H1 (cell line): ENCODE measurements around the gene KLK4. TPM values are rescaled to one million over a fixed set of nuclear protein-coding genes. Genes with fewer than 3 reads are reported as not detected.

Source experiments
- CTCF ChIA-PET: fragments of 300-600 bp; sonication (Branson Sonifier 250); formaldehyde crosslinking; loops from one replicate; lab custom pipeline; 2021; ENCODE audit not compliant: partially characterized antibody; lab: Charles Lee
- POLR2A ChIA-PET: fragments of 300-600 bp; sonication (Branson Sonifier 250); formaldehyde crosslinking; loops from one replicate; lab custom pipeline; 2021; ENCODE audit warnings: inconsistent platforms; ENCODE audit not compliant: partially characterized antibody; lab: Charles Lee
- DNase-seq, 2 experiments: peaks; one replicate each; pipeline versions ENCODE4 v3.0.0 to v3.0.0-alpha.2; 2010 to 2022; ENCODE audit warnings: low spot score in 2 of 2, low read depth in 1 of 2, mixed read lengths in 1 of 2
- FAIRE-seq: peaks from 2 replicates; lab custom pipeline; 2011; peaks lifted over from hg19 to GRCh38; lab: Jason Lieb, UNC
- H2AFZ ChIP-seq: 2 replicates; pipeline ENCODE4 v1.8.1; 2012; ENCODE audit warnings: low read length, inconsistent platforms
- H2AK5ac ChIP-seq: 2 replicates; pipeline ENCODE4 v1.6.1; 2013; ENCODE audit warnings: low read depth, low read length
- H2BK120ac ChIP-seq: replicated peaks from 2 replicates; pipeline ENCODE3; 2013; ENCODE audit warnings: low read depth, low read length, inconsistent platforms
- H2BK12ac ChIP-seq: 2 replicates; pipeline ENCODE4 v1.6.1; 2013; ENCODE audit warnings: low read depth, low read length
- H2BK15ac ChIP-seq: 2 replicates; pipeline ENCODE4 v1.6.1; 2013; ENCODE audit warnings: low read length
- H2BK20ac ChIP-seq: 2 replicates; pipeline ENCODE4 v1.6.1; 2013; ENCODE audit warnings: low read length
- H2BK5ac ChIP-seq: 2 replicates; pipeline ENCODE4 v1.6.1; 2013; ENCODE audit warnings: low read depth, low read length
- H3K14ac ChIP-seq: 2 replicates; pipeline ENCODE4 v1.6.1; 2013; ENCODE audit warnings: inconsistent platforms; ENCODE audit not compliant: insufficient read length
- H3K18ac ChIP-seq: 2 replicates; pipeline ENCODE4 v1.6.1; 2013; ENCODE audit warnings: low read length; ENCODE audit errors: extremely low read depth
- H3K23ac ChIP-seq: 2 replicates; pipeline ENCODE4 v1.6.1; 2013; ENCODE audit warnings: inconsistent platforms; ENCODE audit not compliant: insufficient read length
- H3K23me2 ChIP-seq: 2 replicates; pipeline ENCODE4 v1.6.1; 2013; ENCODE audit warnings: low read depth, low read length
- H3K27ac ChIP-seq: 2 replicates; pipeline ENCODE4 v1.6.1; 2011; ENCODE audit warnings: low read depth, low read length, inconsistent platforms
- H3K27me3 ChIP-seq, 4 experiments: replicated peaks in 1 of 4; 1 replicate in 1 of 4; 2 replicates in 3 of 4; pipeline versions ENCODE4 v1.6.1 to v1.8.1; 2011 to 2013; ENCODE audit warnings: low read length in 3 of 4, mild to moderate bottlenecking in 3 of 4, inconsistent platforms in 2 of 4, mixed read lengths in 2 of 4, moderate library complexity in 1 of 4; ENCODE audit not compliant: control insufficient read depth in 3 of 4, insufficient read depth in 3 of 4; ENCODE audit errors: extremely low read depth in 1 of 4
- H3K36me3 ChIP-seq, 4 experiments: 2 replicates each; pipeline versions ENCODE4 v1.6.1 to v1.8.1; 2011 to 2013; ENCODE audit warnings: mild to moderate bottlenecking in 4 of 4, low read length in 3 of 4, moderate library complexity in 2 of 4, control low read depth in 1 of 4, inconsistent platforms in 1 of 4; ENCODE audit not compliant: insufficient read depth in 4 of 4, control insufficient read depth in 2 of 4
- H3K4ac ChIP-seq: replicated peaks from 2 replicates; pipeline ENCODE3; 2013; ENCODE audit warnings: low read length, low read depth, mixed read lengths, inconsistent platforms; ENCODE audit not compliant: insufficient read length
- H3K4me1 ChIP-seq, 4 experiments: replicated peaks in 1 of 4; 1 replicate in 1 of 4; 2 replicates in 3 of 4; pipeline versions ENCODE4 v1.6.1 to v1.8.1; 2011 to 2013; ENCODE audit warnings: low read length in 3 of 4, inconsistent platforms in 2 of 4, mixed read lengths in 1 of 4; ENCODE audit not compliant: insufficient read depth in 4 of 4, control insufficient read depth in 3 of 4
- H3K4me2 ChIP-seq, 2 experiments: 2 replicates each; pipeline versions ENCODE4 v1.6.1 to v1.8.1; 2011 to 2013; ENCODE audit warnings: low read depth in 2 of 2, low read length in 2 of 2, control low read depth in 1 of 2, inconsistent platforms in 1 of 2, mild to moderate bottlenecking in 1 of 2; ENCODE audit not compliant: insufficient read depth in 1 of 2
- H3K4me3 ChIP-seq, 4 experiments: fragments of 200-600, 300-600 bp in 1 of 4; sonication (generic), shearing (Covaris generic), sonication (Bioruptor Twin) in 1 of 4; 2 replicates each; pipeline versions ENCODE4 v1.5.1 to v1.8.1; 2011 to 2016; ENCODE audit warnings: low read length in 4 of 4, low read depth in 3 of 4, control low read depth in 2 of 4, inconsistent platforms in 2 of 4, mild to moderate bottlenecking in 2 of 4, mixed read lengths in 1 of 4, moderate library complexity in 1 of 4; ENCODE audit not compliant: insufficient read depth in 2 of 4; ENCODE audit errors: extremely low read depth in 1 of 4
- H3K56ac ChIP-seq: replicated peaks from 2 replicates; pipeline ENCODE3; 2013; ENCODE audit warnings: low read depth, mild to moderate bottlenecking, mixed read lengths, low read length, inconsistent platforms; ENCODE audit not compliant: insufficient read length
- H3K79me1 ChIP-seq: 2 replicates; pipeline ENCODE4 v1.6.1; 2013; ENCODE audit warnings: low read depth, low read length, control low read depth
- H3K79me2 ChIP-seq, 2 experiments: 2 replicates each; pipeline versions ENCODE4 v1.6.1 to v1.8.1; 2012 to 2013; ENCODE audit warnings: low read length in 2 of 2, mild to moderate bottlenecking in 2 of 2, inconsistent platforms in 1 of 2; ENCODE audit not compliant: insufficient read depth in 2 of 2, control insufficient read depth in 1 of 2
- H3K9ac ChIP-seq, 4 experiments: replicated peaks in 1 of 4; 1 replicate in 1 of 4; 2 replicates in 3 of 4; pipeline versions ENCODE4 v1.6.1 to v1.8.1; 2011 to 2013; ENCODE audit warnings: low read depth in 3 of 4, low read length in 3 of 4, control low read depth in 2 of 4, mild to moderate bottlenecking in 2 of 4, moderate library complexity in 2 of 4, inconsistent platforms in 1 of 4; ENCODE audit errors: extremely low read depth in 1 of 4
- H3K9me3 ChIP-seq, 2 experiments: 2 replicates each; pipeline versions ENCODE4 v1.6.1 to v1.8.1; 2012 to 2013; ENCODE audit warnings: mild to moderate bottlenecking in 2 of 2, moderate library complexity in 2 of 2, control low read depth in 1 of 2, inconsistent platforms in 1 of 2, low read depth in 1 of 2, low read length in 1 of 2, mixed read lengths in 1 of 2; ENCODE audit not compliant: insufficient read depth in 2 of 2
- H4K20me1 ChIP-seq, 2 experiments: replicated peaks in 1 of 2; 2 replicates each; pipeline versions ENCODE3 to v1.8.1; 2011 to 2013; ENCODE audit warnings: inconsistent platforms in 2 of 2, low read length in 2 of 2, mild to moderate bottlenecking in 1 of 2; ENCODE audit not compliant: insufficient read depth in 2 of 2, control insufficient read depth in 1 of 2
- H4K5ac ChIP-seq: 2 replicates; pipeline ENCODE4 v1.6.1; 2013; ENCODE audit warnings: low read length, low read depth, mixed read lengths, inconsistent platforms; ENCODE audit not compliant: insufficient read length
- H4K8ac ChIP-seq: 2 replicates; pipeline ENCODE4 v1.8.0; 2013; ENCODE audit warnings: mild to moderate bottlenecking, moderate library complexity, low read length, inconsistent platforms; ENCODE audit not compliant: insufficient read depth; ENCODE audit errors: extremely low read depth
- H4K91ac ChIP-seq: replicated peaks from 2 replicates; pipeline ENCODE3; 2013; ENCODE audit warnings: low read length, mixed read lengths, inconsistent platforms; ENCODE audit not compliant: insufficient read length
- CEBPB ChIP-seq: IDR thresholded peaks from 2 replicates; pipeline ENCODE4 v1.6.1; 2012; ENCODE audit warnings: low read depth, low read length
- EP300 ChIP-seq, 2 experiments: IDR thresholded peaks; 1 replicate in 1 of 2; 2 replicates in 1 of 2; pipeline ENCODE4 v1.6.1; 2011 to 2012; ENCODE audit warnings: low read depth in 2 of 2, low read length in 2 of 2, mild to moderate bottlenecking in 2 of 2, borderline replicate concordance in 1 of 2, inconsistent platforms in 1 of 2, moderate library complexity in 1 of 2
- HDAC6 ChIP-seq: IDR thresholded peaks from one replicate; pipeline ENCODE4 v1.7.1; 2012; ENCODE audit warnings: low read depth, mild to moderate bottlenecking, inconsistent platforms, low read length, moderate library complexity
- KDM5A ChIP-seq: fragments of 200-600 bp; IDR thresholded peaks from 2 replicates; pipeline ENCODE4 v1.7.1; 2012; ENCODE audit warnings: mild to moderate bottlenecking, low read length, inconsistent platforms, mixed read lengths
- PHF8 ChIP-seq: fragments of 200-600 bp; sonication (generic); conservative IDR thresholded peaks from 2 replicates; pipeline ENCODE4 v1.7.1; 2012; ENCODE audit warnings: low read depth, mild to moderate bottlenecking, inconsistent platforms, low read length, moderate library complexity
- RNF2 ChIP-seq: fragments of 200-900, 300-1000 bp; sonication (generic); IDR thresholded peaks from 2 replicates; pipeline ENCODE4 v1.7.1; 2016; ENCODE audit warnings: borderline replicate concordance, low read depth, mild to moderate bottlenecking, antibody characterized with exemption, low read length; ENCODE audit not compliant: poor library complexity, severe bottlenecking; ENCODE audit errors: missing control alignments
- RXRA ChIP-seq: IDR thresholded peaks from 2 replicates; pipeline ENCODE4 v1.6.1; 2011; ENCODE audit warnings: low read depth, mild to moderate bottlenecking, low read length, moderate library complexity; ENCODE audit not compliant: insufficient read depth
- SAP30 ChIP-seq: fragments of 300-600 bp; sonication (generic); IDR thresholded peaks from 2 replicates; pipeline ENCODE4 v1.7.1; 2012; ENCODE audit warnings: low read length, moderate library complexity, mild to moderate bottlenecking, inconsistent platforms; ENCODE audit not compliant: insufficient read depth, insufficient replicate concordance
- SP1 ChIP-seq: IDR thresholded peaks from 2 replicates; pipeline ENCODE4 v1.6.1; 2011; ENCODE audit warnings: low read depth, low read length
- WGBS, 2 experiments: shearing (Covaris generic) in 1 of 2; methylation state at CpG; one replicate each; pipeline versions ENCODE4 v1.1.6 to v1.1.7; 2013 to 2015; ENCODE audit warnings: low lambda C conversion rate in 2 of 2, mixed read lengths in 2 of 2, inconsistent platforms in 1 of 2, low coverage in 1 of 2, missing lambda C conversion rate in 1 of 2; ENCODE audit not compliant: insufficient replicate concordance in 2 of 2, insufficient coverage in 1 of 2, insufficient read length in 1 of 2; ENCODE audit errors: extremely low coverage in 1 of 2, missing lambda C conversion rate in 1 of 2; 5-methylcytosine and 5-hydroxymethylcytosine counted together
- polyA plus RNA-seq, 7 experiments: library from polyadenylated mRNA; depleted of rRNA in 3 of 7; stranded (reverse) in 5 of 7; unstranded in 2 of 7; fragments of >200 nt in 5 of 7; fragments of 200-250 nt in 2 of 7; gene quantifications; 1 replicate in 5 of 7; 2 replicates in 1 of 7; 4 replicates in 1 of 7; pipeline versions ENCODE4 v1.2.1 to v1.2.3, GENCODE V29; 2011 to 2013; ENCODE audit warnings: missing spikeins in 2 of 7, mixed read lengths in 2 of 7
- total RNA-seq: library from RNA; stranded (reverse); fragmentation: NEBNext Ultra II Directional; extraction: Animal tissue kit (Norgen Biotek cat#: 25700); gene quantifications from 2 replicates; pipeline ENCODE4 v1.2.1, GENCODE V29; 2021

KLK4 gene
- total and polyA plus RNA-seq, 2 of the 8 experiments (the other 6 are each of a cell fraction or from before 2014, with no cell fraction given): 0.44 TPM; not detected in 1

DNA sequence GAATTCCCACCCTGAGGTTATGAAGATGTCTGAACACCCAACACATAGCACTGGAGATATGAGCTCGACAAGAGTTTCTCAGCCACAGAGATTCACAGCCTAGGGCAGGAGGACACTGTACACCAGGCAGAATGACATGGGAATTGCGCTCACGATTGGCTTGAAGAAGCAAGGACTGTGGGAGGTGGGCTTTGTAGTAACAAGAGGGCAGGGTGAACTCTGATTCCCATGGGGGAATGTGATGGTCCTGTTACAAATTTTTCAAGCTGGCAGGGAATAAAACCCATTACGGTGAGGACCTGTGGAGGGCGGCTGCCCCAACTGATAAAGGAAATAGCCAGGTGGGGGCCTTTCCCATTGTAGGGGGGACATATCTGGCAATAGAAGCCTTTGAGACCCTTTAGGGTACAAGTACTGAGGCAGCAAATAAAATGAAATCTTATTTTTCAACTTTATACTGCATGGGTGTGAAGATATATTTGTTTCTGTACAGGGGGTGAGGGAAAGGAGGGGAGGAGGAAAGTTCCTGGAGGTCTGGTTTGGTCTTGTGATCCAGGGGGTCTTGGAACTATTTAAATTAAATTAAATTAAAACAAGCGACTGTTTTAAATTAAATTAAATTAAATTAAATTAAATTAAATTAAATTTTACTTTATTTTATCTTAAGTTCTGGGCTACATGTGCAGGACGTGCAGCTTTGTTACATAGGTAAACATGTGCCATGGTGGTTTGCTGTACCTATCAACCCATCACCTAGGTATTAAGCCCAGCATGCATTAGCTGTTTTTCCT lies 49.5 kb downstream of the KLK4 start:
- no peaks in the 10 kb centered on the region for H3K79me2 ChIP-seq
- no peak overlapping the region for H3K56ac ChIP-seq
- no peak overlapping the region for H2BK15ac ChIP-seq
- no peak overlapping the region for H2BK12ac ChIP-seq
- no peak overlapping the region for H3K27ac ChIP-seq
- H4K8ac ChIP-seq: no peak overlapping the region
- H3K14ac ChIP-seq: no peak overlapping the region
- no peak overlapping the region for H3K18ac ChIP-seq
- no peak overlapping the region for H3K23ac ChIP-seq
- no peak overlapping the region for H2BK120ac ChIP-seq
- peaks cover 0 to 14% (median 6%) of the 10 kb centered on the region in 4 experiments; a peak in 5 of 7 replicates for H3K4me1 ChIP-seq
- H3K79me1 ChIP-seq: no peaks in the 10 kb centered on the region
- no peak for TF ChIP-seq SAP30
- TF ChIP-seq KDM5A: no peak
- TF ChIP-seq SP1: no peak
- no peak for TF ChIP-seq RNF2
- TF ChIP-seq HDAC6: no peak
- TF ChIP-seq CEBPB: no peak
- TF ChIP-seq EP300 (IDR thresholded peaks at IDR 0.05; ENCODE audit: borderline replicate concordance in 1 of 2, low read depth in 2 of 2, low read length in 2 of 2): no peak
- TF ChIP-seq RXRA: no peak
- TF ChIP-seq PHF8: no peak
- H3K27me3 ChIP-seq: no peaks in the 10 kb centered on the region
- ChIA-PET CTCF (interaction anchor here (1.4 kb wide), 2 partner anchors 9 to 14 kb away, joined by 3 read pairs; no protein-coding TSS in a partner anchor), POLR2A (interaction anchor here (1.1 kb wide), 1 partner anchor 58 kb away, joined by 3 read pairs; no protein-coding TSS in a partner anchor)
- H3K9me3 ChIP-seq: peaks cover 0 to 4% of the 10 kb centered on the region in 2 experiments; a peak in 2 of 4 replicates
- H3K23me2 ChIP-seq: no peaks in the 10 kb centered on the region
- H3K4ac ChIP-seq: no peak overlapping the region
- DNase-seq (no peak), FAIRE-seq (no peak)
- no peak overlapping the region for H4K5ac ChIP-seq
- H3K9ac ChIP-seq: no peak overlapping the region
- no peak overlapping the region for H2BK5ac ChIP-seq
- H4K20me1 ChIP-seq: no peaks in the 10 kb centered on the region
- 88% methylated on average over 7 of the region's 7 CpGs; no CpG with 5 or more reads in 1 of the 2 experiments for WGBS, 2 experiments
- no peak overlapping the region for H3K4me3 ChIP-seq
- no peak overlapping the region for H2AK5ac ChIP-seq
- H2AFZ ChIP-seq: no peak overlapping the region
- H3K36me3 ChIP-seq: no peaks in the 10 kb centered on the region
- no peak overlapping the region for H2BK20ac ChIP-seq
- no peak overlapping the region for H3K4me2 ChIP-seq
- no peak overlapping the region for H4K91ac ChIP-seq
